NK-92 (cell line): ENCODE results near the gene POLE2.
"Not testable (repeated sequence)": the region's sequence is repeated elsewhere in the genome, so short reads cannot be mapped to it uniquely, and the experiment has no call there.

ENCODE experiments used
- DNase-seq: peaks from one replicate; lab custom pipeline; 2025; ENCODE audit not compliant: unreplicated experiment; lab: John Stamatoyannopoulos, UW

Gene POLE2

GRCh38 chr14:49670475-49670874 lies 17.5 kb downstream of the POLE2 start:
- DNase-seq: no peak

GRCh38 chr14:49659526-49660455 lies 28.2 kb downstream of the POLE2 start:
- no peak for DNase-seq

GRCh38 chr14:49657500-49657899 lies 30.5 kb downstream of the POLE2 start:
- not testable (repeated sequence) for DNase-seq

GRCh38 chr14:49654511-49654910 lies 33.5 kb downstream of the POLE2 start:
- no peak for DNase-seq

- no peak for DNase-seq
These were observed 34.5 kb downstream of the POLE2 start for GRCh38 chr14:49653508-49653907.

GRCh38 chr14:49642163-49642562 lies 45.9 kb downstream of the POLE2 start:
- DNase-seq: no peak

GRCh38 chr14:49641697-49642129 lies 46.3 kb downstream of the POLE2 start:
- no peak for DNase-seq

- DNase-seq: no peak
These were observed 47.2 kb downstream of the POLE2 start for GRCh38 chr14:49640540-49641417.

GRCh38 chr14:49637534-49638078 lies 50.4 kb downstream of the POLE2 start:
- DNase-seq: no peak

- no peak for DNase-seq
These were observed 51.1 kb downstream of the POLE2 start for GRCh38 chr14:49636866-49637265.

GRCh38 chr14:49634547-49635334 lies 53.3 kb downstream of the POLE2 start, which contains the start of gene DNAAF2:
Gene DNAAF2 (minus strand): TSS chr14:49635244. CDS start chr14:49635149, 95 bp downstream.
- no peak for DNase-seq

- DNase-seq: peak; percentile 65
These were observed 54.1 kb downstream of the POLE2 start for GRCh38 chr14:49633640-49634546.

- no peak for DNase-seq
These were observed 63.8 kb downstream of the POLE2 start for GRCh38 chr14:49623941-49624839.

- DNase-seq: no peak
These were observed 64.6 kb downstream of the POLE2 start for GRCh38 chr14:49623387-49623786.

GRCh38 chr14:49622022-49622607 lies 65.9 kb downstream of the POLE2 start:
- DNase-seq: no peak

- DNase-seq: no peak
These were observed 66.7 kb downstream of the POLE2 start for GRCh38 chr14:49621114-49621881.
